Ectodermal cell (in vitro differentiated cells): ENCODE results near the gene STH.
"Not testable (repeated sequence)": the region's sequence is repeated elsewhere in the genome, so short reads cannot be mapped to it uniquely, and the experiment has no call there.

Experiments used
- H3K27ac ChIP-seq: 2 replicates; pipeline ENCODE4 v1.7.0; 2013; ENCODE audit warnings: mild to moderate bottlenecking, low read depth, low read length; ENCODE audit not compliant: insufficient read depth, poor library complexity, severe bottlenecking
- H3K27me3 ChIP-seq: 2 replicates; pipeline ENCODE4 v1.7.0; 2013; ENCODE audit warnings: mild to moderate bottlenecking, low read length; ENCODE audit not compliant: insufficient read depth, control insufficient read depth, poor library complexity, severe bottlenecking
- H3K36me3 ChIP-seq: one replicate; pipeline ENCODE4 v1.7.0; 2013; ENCODE audit warnings: low read length; ENCODE audit not compliant: control insufficient read depth, insufficient read depth
- H3K4me1 ChIP-seq: one replicate; pipeline ENCODE4 v1.7.0; 2013; ENCODE audit warnings: low read length; ENCODE audit not compliant: control insufficient read depth, insufficient read depth
- H3K4me3 ChIP-seq: 2 replicates; pipeline ENCODE4 v1.7.0; 2013; ENCODE audit warnings: low read depth, low read length, control low read depth; ENCODE audit not compliant: insufficient read depth
- H3K9me3 ChIP-seq: 2 replicates; pipeline ENCODE4 v1.7.0; 2013; ENCODE audit warnings: mild to moderate bottlenecking, low read length, moderate library complexity; ENCODE audit not compliant: control insufficient read depth
- WGBS, 2 experiments: methylation state at CpG; one replicate each; pipeline ENCODE4 v1.1.7; 2013; ENCODE audit warnings: missing lambda C conversion rate in 2 of 2; 5-methylcytosine and 5-hydroxymethylcytosine counted together

The STH gene

GRCh38 chr17:45956746-45957145, 42.3 kb upstream of the STH start:
- H3K4me3 ChIP-seq, H3K27me3 ChIP-seq, H3K27ac ChIP-seq, H3K36me3 ChIP-seq, H3K9me3 ChIP-seq, H3K4me1 ChIP-seq: not testable (repeated sequence)
- WGBS, 2 experiments: 80 to 100% methylated on average over 1 to 3 of the region's 4 CpGs

GRCh38 chr17:45958307-45958706, 40.7 kb upstream of the STH start:
- no peak overlapping the region for H3K4me3 ChIP-seq
- no peaks in the 10 kb centered on the region for H3K27me3 ChIP-seq
- no peaks in the 10 kb centered on the region for H3K4me1 ChIP-seq
- H3K27ac ChIP-seq: no peak overlapping the region
- WGBS, 2 experiments: 93 to 95% methylated on average over 9 of the region's 9 CpGs
- no peaks in the 10 kb centered on the region for H3K36me3 ChIP-seq
- H3K9me3 ChIP-seq: no peaks in the 10 kb centered on the region

GRCh38 chr17:45958994-45959665, 39.9 kb upstream of the STH start:
- H3K27me3 ChIP-seq: no peaks in the 10 kb centered on the region
- no peaks in the 10 kb centered on the region for H3K36me3 ChIP-seq
- H3K4me3 ChIP-seq: no peak overlapping the region
- WGBS, 2 experiments: 88 to 93% methylated on average over 9 of the region's 9 CpGs
- H3K4me1 ChIP-seq: no peaks in the 10 kb centered on the region
- H3K27ac ChIP-seq: no peak overlapping the region
- H3K9me3 ChIP-seq: no peaks in the 10 kb centered on the region

- Histone ChIP-seq H3K27me3 (no peaks in the 10 kb centered on the region), H3K9me3 (no peaks in the 10 kb centered on the region), H3K4me1 (no peaks in the 10 kb centered on the region), H3K36me3 (no peaks in the 10 kb centered on the region), H3K4me3 (no peak overlapping the region), H3K27ac (no peak overlapping the region)
- 88 to 92% methylated on average over 3 to 4 of the region's 4 CpGs for WGBS, 2 experiments
Measured at GRCh38 chr17:45960311-45960710, 38.7 kb upstream of the STH start.

GRCh38 chr17:45961206-45961605, 37.8 kb upstream of the STH start:
- WGBS, 2 experiments: 84 to 86% methylated on average over 6 of the region's 6 CpGs
- Histone ChIP-seq H3K27ac (no peak overlapping the region), H3K9me3 (no peaks in the 10 kb centered on the region), H3K4me1 (no peaks in the 10 kb centered on the region), H3K36me3 (no peaks in the 10 kb centered on the region), H3K4me3 (no peak overlapping the region), H3K27me3 (no peaks in the 10 kb centered on the region)

GRCh38 chr17:45962221-45962972, 36.7 kb upstream of the STH start:
- H3K36me3 ChIP-seq: no peaks in the 10 kb centered on the region
- 89 to 95% methylated on average over 12 of the region's 12 CpGs for WGBS, 2 experiments
- no peak overlapping the region for H3K4me3 ChIP-seq
- H3K9me3 ChIP-seq: no peaks in the 10 kb centered on the region
- no peak overlapping the region for H3K27ac ChIP-seq
- no peaks in the 10 kb centered on the region for H3K4me1 ChIP-seq
- no peaks in the 10 kb centered on the region for H3K27me3 ChIP-seq

GRCh38 chr17:45963283-45963682, 35.8 kb upstream of the STH start:
- Histone ChIP-seq H3K36me3 (no peaks in the 10 kb centered on the region), H3K9me3 (no peaks in the 10 kb centered on the region), H3K4me1 (no peaks in the 10 kb centered on the region), H3K4me3 (no peak overlapping the region), H3K27ac (no peak overlapping the region), H3K27me3 (no peaks in the 10 kb centered on the region)
- WGBS, 2 experiments: 88 to 94% methylated on average over 5 of the region's 5 CpGs

GRCh38 chr17:45963889-45964288, 35.2 kb upstream of the STH start:
- no peaks in the 10 kb centered on the region for H3K27me3 ChIP-seq
- no peak overlapping the region for H3K4me3 ChIP-seq
- 78 to 86% methylated on average over 4 of the region's 5 CpGs for WGBS, 2 experiments
- no peak overlapping the region for H3K27ac ChIP-seq
- H3K36me3 ChIP-seq: no peaks in the 10 kb centered on the region
- H3K4me1 ChIP-seq: no peaks in the 10 kb centered on the region
- H3K9me3 ChIP-seq: no peaks in the 10 kb centered on the region

GRCh38 chr17:45964634-45965033, 34.4 kb upstream of the STH start:
- H3K9me3 ChIP-seq: no peaks in the 10 kb centered on the region
- H3K4me1 ChIP-seq: no peaks in the 10 kb centered on the region
- no peak overlapping the region for H3K27ac ChIP-seq
- no peaks in the 10 kb centered on the region for H3K27me3 ChIP-seq
- H3K36me3 ChIP-seq: no peaks in the 10 kb centered on the region
- H3K4me3 ChIP-seq: no peak overlapping the region
- 88 to 92% methylated on average over 3 to 4 of the region's 4 CpGs for WGBS, 2 experiments

GRCh38 chr17:45965812-45966211, 33.2 kb upstream of the STH start:
- Histone ChIP-seq H3K27me3 (no peaks in the 10 kb centered on the region), H3K9me3 (no peaks in the 10 kb centered on the region), H3K4me3 (no peak overlapping the region), H3K27ac (no peak overlapping the region), H3K36me3 (no peaks in the 10 kb centered on the region), H3K4me1 (no peaks in the 10 kb centered on the region)
- WGBS, 2 experiments: 85% methylated on average over 4 of the region's 4 CpGs
